Mesodermal cell (in vitro differentiated cells): ENCODE data around the gene CRABP1.

Source experiments
- H3K27ac ChIP-seq: 2 replicates; pipeline ENCODE4 v1.7.0; 2013; ENCODE audit warnings: mild to moderate bottlenecking, low read depth, low read length, moderate library complexity; ENCODE audit not compliant: severe bottlenecking
- H3K36me3 ChIP-seq: 2 replicates; pipeline ENCODE4 v1.7.1; 2013; ENCODE audit warnings: mild to moderate bottlenecking, low read length, moderate library complexity; ENCODE audit not compliant: control insufficient read depth, insufficient read depth
- H3K4me1 ChIP-seq: one replicate; pipeline ENCODE4 v1.7.1; 2013; ENCODE audit warnings: mild to moderate bottlenecking, low read length; ENCODE audit not compliant: insufficient read depth, control insufficient read depth, poor library complexity, severe bottlenecking
- H3K4me3 ChIP-seq: 2 replicates; pipeline ENCODE4 v1.7.0; 2013; ENCODE audit warnings: low read length, control low read depth, mild to moderate bottlenecking; ENCODE audit not compliant: insufficient read depth, poor library complexity, severe bottlenecking; ENCODE audit errors: extremely low read depth
- H3K9me3 ChIP-seq: 2 replicates; pipeline ENCODE4 v1.7.1; 2013; ENCODE audit warnings: mild to moderate bottlenecking, low read length, moderate library complexity; ENCODE audit not compliant: control insufficient read depth
- WGBS, 2 experiments: methylation state at CpG; one replicate each; pipeline ENCODE4 v1.1.5; 2013; ENCODE audit warnings: missing lambda C conversion rate in 2 of 2; ENCODE audit not compliant: insufficient coverage in 2 of 2; 5-methylcytosine and 5-hydroxymethylcytosine counted together

The CRABP1 gene

DNA sequence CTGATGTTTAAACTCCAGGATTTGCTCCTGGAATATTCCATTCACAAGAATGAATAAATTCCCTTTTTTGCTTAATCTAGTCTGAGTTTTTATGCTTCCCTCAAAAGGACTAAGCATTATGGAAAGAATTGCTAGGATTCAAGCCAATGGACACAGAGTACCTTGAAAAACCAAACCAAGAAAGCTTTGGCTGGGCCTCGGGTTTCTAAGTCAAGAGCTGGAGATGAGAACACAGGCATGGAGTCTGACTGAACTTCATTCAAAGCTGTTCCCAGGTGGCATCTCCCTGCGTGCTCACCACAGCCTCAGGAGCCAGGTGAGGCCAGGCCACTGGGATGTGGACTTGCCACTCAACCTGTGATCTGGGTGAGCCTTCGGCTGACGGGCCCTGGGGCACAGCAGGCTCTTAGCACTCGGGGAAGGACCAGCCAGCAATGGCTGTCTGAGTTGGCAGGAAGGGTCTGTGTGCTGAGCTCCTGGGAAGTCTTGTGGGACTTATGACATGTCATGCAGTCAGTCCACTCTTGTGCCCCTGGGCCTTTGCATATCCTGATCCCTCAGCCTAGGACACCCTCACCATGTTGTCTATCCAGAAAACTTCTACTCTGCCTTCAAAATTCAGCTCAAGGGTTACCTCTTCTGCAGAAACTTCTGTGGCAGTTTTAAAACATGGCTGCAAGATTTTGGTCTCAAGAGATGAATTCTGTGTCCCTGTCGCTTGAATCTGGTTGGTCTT, 21.8 kb downstream of the CRABP1 start:
- Histone ChIP-seq H3K36me3 (no peaks in the 10 kb centered on the region), H3K9me3 (no peaks in the 10 kb centered on the region), H3K27ac (no peak overlapping the region), H3K4me1 (peaks cover 6% of the 10 kb centered on the region), H3K4me3 (no peak overlapping the region)
- 92 to 97% methylated on average over 6 of the region's 6 CpGs for WGBS, 2 experiments

DNA sequence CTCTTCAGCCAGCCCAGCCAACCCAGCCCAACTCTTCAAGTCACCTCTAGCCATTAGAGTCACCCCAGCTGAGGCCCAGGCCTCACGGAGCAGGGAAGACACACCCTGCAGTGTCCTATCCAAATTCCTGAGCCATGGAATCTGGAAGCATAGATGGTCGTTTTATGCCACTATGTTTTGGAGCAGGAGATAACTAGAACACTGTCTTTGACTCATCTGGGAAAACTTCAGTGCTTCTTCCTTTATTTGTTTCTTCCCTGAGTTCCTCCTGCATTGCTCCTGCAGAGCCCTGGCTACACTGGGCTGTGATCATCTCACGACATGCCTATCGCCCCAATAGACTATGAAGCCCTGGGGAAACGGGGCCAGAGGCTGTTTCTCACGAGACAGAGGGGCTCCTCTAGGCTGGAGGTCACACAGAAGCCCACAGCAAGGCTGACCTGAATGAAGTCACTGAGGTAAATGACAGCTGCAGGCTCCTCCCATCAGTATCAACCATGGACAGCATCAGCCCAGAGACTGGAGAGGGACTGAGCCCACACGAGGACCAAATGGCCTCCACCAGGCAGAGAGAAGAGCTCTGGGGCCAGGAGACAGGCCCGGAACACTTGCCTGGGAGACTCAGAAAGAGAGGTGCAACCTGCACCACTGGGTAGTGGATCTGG, 22.7 kb downstream of the CRABP1 start:
- Histone ChIP-seq H3K9me3 (no peaks in the 10 kb centered on the region), H3K4me3 (no peak overlapping the region), H3K4me1 (peaks cover 6% of the 10 kb centered on the region), H3K36me3 (no peaks in the 10 kb centered on the region), H3K27ac (no peak overlapping the region)
- WGBS, 2 experiments, result 93 to 94% methylated on average over 7 to 8 of the region's 8 CpGs

- H3K9me3 ChIP-seq, result no peaks in the 10 kb centered on the region
- 90 to 92% methylated on average over 4 to 6 of the region's 6 CpGs for WGBS, 2 experiments
- no peak overlapping the region for H3K27ac ChIP-seq
Measured at GRCh38 chr15:78363381-78363734, 23.2 kb downstream of the CRABP1 start.

GRCh38 chr15:78364233-78364632, 24.1 kb downstream of the CRABP1 start:
- Histone ChIP-seq H3K4me3 (no peak overlapping the region), H3K36me3 (no peaks in the 10 kb centered on the region), H3K9me3 (no peaks in the 10 kb centered on the region), H3K27ac (no peak overlapping the region), H3K4me1 (peaks cover 6% of the 10 kb centered on the region)
- WGBS, 2 experiments, result 89 to 90% methylated on average over 3 to 6 of the region's 7 CpGs

More at GRCh38 chr15:78363381-78363734, 23.2 kb downstream of the CRABP1 start:
- Histone ChIP-seq H3K4me1 (peaks cover 6% of the 10 kb centered on the region), H3K4me3 (no peak overlapping the region), H3K36me3 (no peaks in the 10 kb centered on the region)

DNA sequence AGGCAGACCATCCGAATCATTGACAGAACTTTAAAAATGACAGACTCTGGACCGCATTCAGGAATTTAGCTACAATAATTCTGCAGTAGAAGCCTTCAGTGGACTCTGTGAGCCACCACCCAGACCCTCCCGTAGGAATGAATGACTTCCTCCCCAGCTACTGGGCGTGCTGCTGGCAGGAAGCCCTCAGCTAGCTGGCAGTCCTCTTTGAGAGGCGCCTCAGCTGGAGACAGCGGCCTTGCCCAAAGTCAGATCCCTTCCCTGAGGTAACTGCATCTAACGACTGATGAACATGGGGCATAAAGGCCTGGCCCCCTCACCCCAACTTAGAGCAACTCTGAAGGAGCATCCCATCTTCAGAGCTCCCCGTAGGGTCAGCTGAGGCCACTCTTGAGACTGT, 25.8 kb downstream of the CRABP1 start:
- Histone ChIP-seq H3K9me3 (no peaks in the 10 kb centered on the region), H3K27ac (no peak overlapping the region), H3K36me3 (no peaks in the 10 kb centered on the region), H3K4me1 (peaks cover 6% of the 10 kb centered on the region), H3K4me3 (no peak overlapping the region)
- WGBS, 2 experiments, result 85 to 89% methylated on average over 5 to 8 of the region's 8 CpGs

DNA sequence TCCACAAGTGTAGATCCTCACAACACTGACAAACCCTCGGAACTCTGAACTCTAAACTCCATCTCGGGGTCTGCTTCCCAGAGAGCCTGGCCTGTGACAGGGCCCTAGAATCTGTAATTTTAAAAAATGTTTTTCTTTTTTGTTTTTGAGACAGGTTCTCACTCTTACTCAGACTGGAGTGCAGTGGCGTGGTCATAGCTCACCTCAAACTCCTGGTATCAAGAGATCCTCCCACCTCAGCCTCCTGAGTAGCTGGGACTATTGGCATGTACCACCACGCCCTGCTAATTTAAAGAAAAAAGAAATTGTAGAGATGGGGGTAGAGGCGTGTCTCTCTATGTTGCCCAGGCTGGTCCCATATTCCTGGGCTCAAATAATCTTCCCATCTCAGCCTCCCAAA, 26.2 kb downstream of the CRABP1 start:
- WGBS, 2 experiments, result 93% methylated on average over 3 of the region's 5 CpGs; no CpG with 5 or more reads in 1 of the 2 experiments
- no peaks in the 10 kb centered on the region for H3K9me3 ChIP-seq
- no peak overlapping the region for H3K27ac ChIP-seq
- H3K36me3 ChIP-seq, result no peaks in the 10 kb centered on the region
- H3K4me1 ChIP-seq, result peaks cover 6% of the 10 kb centered on the region
- no peak overlapping the region for H3K4me3 ChIP-seq

- no peak overlapping the region for H3K4me3 ChIP-seq
- no peaks in the 10 kb centered on the region for H3K9me3 ChIP-seq
- no peaks in the 10 kb centered on the region for H3K36me3 ChIP-seq
- no peak overlapping the region for H3K27ac ChIP-seq
- WGBS, 2 experiments, result 25 to 26% methylated on average over 2 to 3 of the region's 5 CpGs
- H3K4me1 ChIP-seq, result no peaks in the 10 kb centered on the region
Measured at GRCh38 chr15:78368651-78369050, 28.5 kb downstream of the CRABP1 start.

DNA sequence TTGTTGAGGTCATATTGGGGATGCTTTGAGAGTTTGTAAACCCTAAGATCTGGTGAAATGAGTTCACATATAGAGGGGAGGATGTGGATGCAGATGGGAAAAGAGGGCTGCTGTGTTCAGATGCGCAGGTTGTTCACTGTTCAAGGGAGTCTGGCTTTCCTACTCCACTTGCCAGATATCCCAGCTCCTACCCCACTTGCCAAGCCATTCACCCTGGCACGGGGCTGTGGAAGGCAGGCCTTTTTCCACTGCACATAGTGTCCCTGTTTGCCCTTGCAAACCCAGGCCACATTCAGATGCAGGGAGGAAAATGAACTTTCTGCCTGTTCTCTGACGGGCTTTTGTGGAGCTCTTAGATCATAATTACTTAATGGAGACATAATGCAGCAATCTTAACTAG, 29.0 kb downstream of the CRABP1 start:
- Histone ChIP-seq H3K36me3 (no peaks in the 10 kb centered on the region), H3K9me3 (no peaks in the 10 kb centered on the region), H3K27ac (no peak overlapping the region), H3K4me3 (no peak overlapping the region), H3K4me1 (no peaks in the 10 kb centered on the region)
- 60 to 80% methylated on average over 1 of the region's 3 CpGs for WGBS, 2 experiments

- Histone ChIP-seq H3K27ac (no peak overlapping the region), H3K4me3 (no peak overlapping the region), H3K4me1 (no peaks in the 10 kb centered on the region), H3K9me3 (no peaks in the 10 kb centered on the region), H3K36me3 (no peaks in the 10 kb centered on the region)
- WGBS, 2 experiments, result 80 to 89% methylated on average over 5 to 6 of the region's 6 CpGs
Measured at GRCh38 chr15:78370013-78370412, 29.9 kb downstream of the CRABP1 start.

- WGBS, 2 experiments, result 88 to 94% methylated on average over 3 to 5 of the region's 5 CpGs
- Histone ChIP-seq H3K9me3 (no peaks in the 10 kb centered on the region), H3K4me3 (no peak overlapping the region), H3K36me3 (no peaks in the 10 kb centered on the region), H3K27ac (no peak overlapping the region), H3K4me1 (no peaks in the 10 kb centered on the region)
Measured at GRCh38 chr15:78372880-78373279, 32.7 kb downstream of the CRABP1 start.
